ENCODE results near the gene CCDC157.

- TF ChIP-seq CTCF (IDR thresholded peaks at IDR 0.05) (no peak), TAF1 (IDR thresholded peaks at IDR 0.05; ENCODE audit: borderline replicate concordance, low read depth, low read length) (no peak)
Measured at GRCh38 chr22:30323246-30323645, 33.6 kb upstream of the CCDC157 start.
